DND-41 (cell line): ENCODE results near the gene HMGXB3.
"Not testable (repeated sequence)": the region's sequence is repeated elsewhere in the genome, so short reads cannot be mapped to it uniquely, and the experiment has no call there.

ENCODE experiments used
- ATAC-seq: fragments of 200-7000 bp; cut with Tn5 transposase; 3 replicates; pipeline ENCODE4 v1.9.1; 2021; ENCODE audit warnings: low read depth; ENCODE audit not compliant: insufficient read depth
- DNase-seq: peaks from one replicate; pipeline ENCODE4 v3.0.0-alpha.2; 2020
- H2AFZ ChIP-seq: 2 replicates; pipeline ENCODE4 v1.6.0; 2012; ENCODE audit warnings: low read depth, low read length
- H3K27ac ChIP-seq: 2 replicates; pipeline ENCODE4 v1.5.1; 2012; ENCODE audit warnings: low read length, inconsistent platforms
- H3K27me3 ChIP-seq: fragments of 200-600 bp; sonication (generic); 2 replicates; pipeline ENCODE4 v1.6.0; 2012; ENCODE audit warnings: low read length, mild to moderate bottlenecking, inconsistent platforms; ENCODE audit not compliant: insufficient read depth, poor library complexity
- H3K36me3 ChIP-seq: 2 replicates; pipeline ENCODE4 v1.5.1; 2012; ENCODE audit warnings: low read length, inconsistent platforms; ENCODE audit not compliant: insufficient read depth
- H3K4me1 ChIP-seq: 2 replicates; pipeline ENCODE4 v1.5.1; 2012; ENCODE audit warnings: mild to moderate bottlenecking, low read length; ENCODE audit not compliant: insufficient read depth
- H3K4me2 ChIP-seq: 2 replicates; pipeline ENCODE4 v1.6.0; 2012; ENCODE audit warnings: mild to moderate bottlenecking, moderate library complexity, low read length, inconsistent platforms; ENCODE audit not compliant: insufficient read depth
- H3K4me3 ChIP-seq, 2 experiments: fragments of 200-600 bp in 1 of 2; shearing (Covaris generic) in 1 of 2; 2 replicates each; pipeline ENCODE4 v1.5.1; 2012 to 2016; ENCODE audit warnings: inconsistent platforms in 2 of 2, low read length in 2 of 2, mild to moderate bottlenecking in 2 of 2, low read depth in 1 of 2, moderate library complexity in 1 of 2
- H3K79me2 ChIP-seq: 2 replicates; pipeline ENCODE4 v1.6.0; 2012; ENCODE audit warnings: low read length, inconsistent platforms; ENCODE audit not compliant: insufficient read depth
- H3K9ac ChIP-seq: 2 replicates; pipeline ENCODE4 v1.6.0; 2012; ENCODE audit warnings: low read depth, mild to moderate bottlenecking, inconsistent platforms, low read length, moderate library complexity
- H3K9me3 ChIP-seq: 2 replicates; pipeline ENCODE4 v1.5.1; 2012; ENCODE audit warnings: low read length, moderate library complexity, mild to moderate bottlenecking, inconsistent platforms; ENCODE audit not compliant: insufficient read depth, severe bottlenecking
- H4K20me1 ChIP-seq: 2 replicates; pipeline ENCODE4 v1.6.0; 2012; ENCODE audit warnings: low read length; ENCODE audit not compliant: insufficient read depth
- EZH2 ChIP-seq: IDR thresholded peaks from 3 replicates; pipeline ENCODE4 v1.6.1; 2012; ENCODE audit warnings: borderline replicate concordance, low read depth, mild to moderate bottlenecking, moderate library complexity, low read length, inconsistent platforms; ENCODE audit not compliant: severe bottlenecking
- TF ChIP-seq, protein P1 (sequence below): IDR thresholded peaks from 2 replicates; pipeline ENCODE4 v1.5.1; 2012; ENCODE audit warnings: borderline replicate concordance, low read length, moderate library complexity, mild to moderate bottlenecking; ENCODE audit not compliant: poor library complexity, severe bottlenecking; ENCODE audit errors: extremely low read depth

Gene HMGXB3

GRCh38 chr5:150026682-150027172 lies 26.2 kb downstream of the HMGXB3 start:
- H3K27me3 ChIP-seq: no peaks in the 10 kb centered on the region
- H3K4me2 ChIP-seq: no peak overlapping the region
- no peaks in the 10 kb centered on the region for H3K4me1 ChIP-seq
- no peak overlapping the region for H3K4me3 ChIP-seq
- no peaks in the 10 kb centered on the region; the same call in none of the 2 replicates for H4K20me1 ChIP-seq
- H2AFZ ChIP-seq: no peak overlapping the region
- H3K36me3 ChIP-seq: peaks cover 94% of the 10 kb centered on the region
- DNase-seq (no peak), ATAC-seq (no peak)
- no peak overlapping the region for H3K27ac ChIP-seq
- H3K9me3 ChIP-seq: no peaks in the 10 kb centered on the region
- H3K79me2 ChIP-seq: no peaks in the 10 kb centered on the region
- TF ChIP-seq, protein P1, sequence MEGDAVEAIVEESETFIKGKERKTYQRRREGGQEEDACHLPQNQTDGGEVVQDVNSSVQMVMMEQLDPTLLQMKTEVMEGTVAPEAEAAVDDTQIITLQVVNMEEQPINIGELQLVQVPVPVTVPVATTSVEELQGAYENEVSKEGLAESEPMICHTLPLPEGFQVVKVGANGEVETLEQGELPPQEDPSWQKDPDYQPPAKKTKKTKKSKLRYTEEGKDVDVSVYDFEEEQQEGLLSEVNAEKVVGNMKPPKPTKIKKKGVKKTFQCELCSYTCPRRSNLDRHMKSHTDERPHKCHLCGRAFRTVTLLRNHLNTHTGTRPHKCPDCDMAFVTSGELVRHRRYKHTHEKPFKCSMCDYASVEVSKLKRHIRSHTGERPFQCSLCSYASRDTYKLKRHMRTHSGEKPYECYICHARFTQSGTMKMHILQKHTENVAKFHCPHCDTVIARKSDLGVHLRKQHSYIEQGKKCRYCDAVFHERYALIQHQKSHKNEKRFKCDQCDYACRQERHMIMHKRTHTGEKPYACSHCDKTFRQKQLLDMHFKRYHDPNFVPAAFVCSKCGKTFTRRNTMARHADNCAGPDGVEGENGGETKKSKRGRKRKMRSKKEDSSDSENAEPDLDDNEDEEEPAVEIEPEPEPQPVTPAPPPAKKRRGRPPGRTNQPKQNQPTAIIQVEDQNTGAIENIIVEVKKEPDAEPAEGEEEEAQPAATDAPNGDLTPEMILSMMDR: no peak
- no peak for TF ChIP-seq EZH2
- H3K9ac ChIP-seq: no peak overlapping the region

DNA sequence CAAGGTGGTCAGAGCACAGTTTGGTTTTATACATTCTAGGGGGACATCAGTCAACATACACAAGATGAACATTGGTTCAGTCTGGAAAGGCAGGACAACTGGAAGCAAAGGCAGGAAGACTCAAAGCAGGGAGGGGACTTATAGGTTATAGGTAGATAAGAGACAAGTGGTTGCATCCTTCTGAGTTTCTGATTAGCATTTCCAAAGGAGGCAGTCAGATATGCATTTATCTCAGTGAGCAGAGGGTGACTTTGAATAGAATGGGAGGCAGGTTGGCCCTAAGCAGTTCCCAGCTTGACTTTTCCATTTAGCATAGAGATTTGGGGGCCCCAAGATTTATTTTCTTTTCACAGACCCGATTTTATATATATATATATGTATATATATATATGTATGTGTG lies 27.5 kb downstream of the HMGXB3 start:
- H3K4me3 ChIP-seq, H3K4me2 ChIP-seq, H3K9ac ChIP-seq, H3K27ac ChIP-seq, H3K27me3 ChIP-seq, ATAC-seq, H3K9me3 ChIP-seq, DNase-seq, H3K4me1 ChIP-seq, H2AFZ ChIP-seq, H3K79me2 ChIP-seq, H4K20me1 ChIP-seq: not testable (repeated sequence)
- peaks cover 95% of the 10 kb centered on the region for H3K36me3 ChIP-seq

- no peaks in the 10 kb centered on the region for H3K79me2 ChIP-seq
- no peaks in the 10 kb centered on the region for H3K4me1 ChIP-seq
- no peak overlapping the region for H3K4me3 ChIP-seq
- H3K4me2 ChIP-seq: no peak overlapping the region
- no peak overlapping the region for H3K27ac ChIP-seq
- H2AFZ ChIP-seq: no peak overlapping the region
- H3K9me3 ChIP-seq: no peaks in the 10 kb centered on the region
- no peaks in the 10 kb centered on the region for H3K27me3 ChIP-seq
- no peaks in the 10 kb centered on the region; the same call in 1 of the 2 replicates for H4K20me1 ChIP-seq
- ATAC-seq: no peak
- no peak for DNase-seq
- no peak overlapping the region for H3K9ac ChIP-seq
- H3K36me3 ChIP-seq: peaks cover 98% of the 10 kb centered on the region
- TF ChIP-seq, protein P1: no peak
- TF ChIP-seq EZH2: no peak
These were observed 32.8 kb downstream of the HMGXB3 start for GRCh38 chr5:150033334-150033733.

- Histone ChIP-seq H3K79me2 (no peaks in the 10 kb centered on the region), H3K4me1 (no peaks in the 10 kb centered on the region), H3K4me3 (no peak overlapping the region), H3K9me3 (no peaks in the 10 kb centered on the region), H3K4me2 (no peak overlapping the region), H3K27me3 (no peaks in the 10 kb centered on the region), H3K9ac (no peak overlapping the region), H4K20me1 (no peaks in the 10 kb centered on the region; the same call in 1 of the 2 replicates), H3K36me3 (peaks cover 96% of the 10 kb centered on the region), H2AFZ (no peak overlapping the region), H3K27ac (no peak overlapping the region)
- ATAC-seq (no peak), DNase-seq (no peak)
- TF ChIP-seq EZH2: no peak
- TF ChIP-seq, protein P1: no peak
These were observed 34.1 kb downstream of the HMGXB3 start for GRCh38 chr5:150034662-150035061.
